Smooth muscle cell (in vitro differentiated cells): ENCODE measurements around the gene USP10. TPM values are rescaled to one million over a fixed set of nuclear protein-coding genes. Genes with fewer than 3 reads are reported as not detected.

Experiments used
- DNase-seq: peaks from one replicate; lab custom pipeline; 2025; ENCODE audit not compliant: unreplicated experiment; lab: John Stamatoyannopoulos, UW
- H2AFZ ChIP-seq: fragments of 200-600 bp; sonication (generic); 2 replicates; pipeline ENCODE4 v1.6.0; 2016; ENCODE audit warnings: antibody characterized with exemption, low read depth, mild to moderate bottlenecking
- H3F3A ChIP-seq: fragments of 200-600 bp; sonication (generic); 2 replicates; pipeline ENCODE4 v1.6.0; 2017; ENCODE audit warnings: antibody characterized with exemption, low read depth
- H3K27ac ChIP-seq: fragments of 200-600 bp; sonication (generic); 2 replicates; pipeline ENCODE4 v1.5.1; 2016; ENCODE audit warnings: low read depth, mild to moderate bottlenecking
- H3K27me3 ChIP-seq: fragments of 200-600 bp; sonication (generic); 2 replicates; pipeline ENCODE4 v1.6.1; 2016; ENCODE audit warnings: low read depth, mild to moderate bottlenecking
- H3K36me3 ChIP-seq: fragments of 200-600 bp; sonication (generic); 2 replicates; pipeline ENCODE4 v1.5.1; 2016; ENCODE audit warnings: low read depth
- H3K4me1 ChIP-seq: fragments of 200-600 bp; sonication (generic); 2 replicates; pipeline ENCODE4 v1.5.1; 2016; ENCODE audit warnings: low read depth
- H3K4me2 ChIP-seq: fragments of 200-600 bp; sonication (generic); 2 replicates; pipeline ENCODE4 v1.6.0; 2016; ENCODE audit warnings: mild to moderate bottlenecking
- H3K4me3 ChIP-seq: fragments of 200-600 bp; sonication (generic); 2 replicates; pipeline ENCODE4 v1.5.1; 2016; ENCODE audit warnings: mild to moderate bottlenecking
- H3K79me2 ChIP-seq: fragments of 200-600 bp; sonication (generic); 2 replicates; pipeline ENCODE4 v1.6.0; 2016; ENCODE audit warnings: low read depth, mild to moderate bottlenecking
- H3K9ac ChIP-seq: fragments of 200-600 bp; sonication (generic); 2 replicates; pipeline ENCODE4 v1.6.0; 2016; ENCODE audit warnings: low read depth
- H3K9me3 ChIP-seq: fragments of 200-600 bp; sonication (generic); replicated peaks from 2 replicates; pipeline ENCODE4 v1.5.1; 2016; ENCODE audit warnings: low read depth
- H4K20me1 ChIP-seq: fragments of 200-600 bp; sonication (generic); 2 replicates; pipeline ENCODE4 v1.6.0; 2016; ENCODE audit warnings: low read depth
- WGBS: methylation state at CpG from one replicate; pipeline ENCODE4 v1.1.7; 2016; ENCODE audit warnings: low lambda C conversion rate; 5-methylcytosine and 5-hydroxymethylcytosine counted together
- polyA plus RNA-seq: library from polyadenylated mRNA; unstranded; fragments of >200 nt; fragmentation: Nextera tagmentation; extraction: Ambion mirVana; gene quantifications from 2 replicates; pipeline ENCODE4 v1.2.1, GENCODE V29; 2016
- total RNA-seq: library from RNA; depleted of rRNA; stranded (reverse); fragments of >200 nt; gene quantifications from 2 replicates; pipeline ENCODE4 v1.2.3, GENCODE V29; 2014
- TF ChIP-seq, protein P1 (sequence below): fragments of 200-600 bp; sonication (generic); IDR thresholded peaks from 2 replicates; pipeline ENCODE4 v1.5.1; 2017; ENCODE audit warnings: borderline replicate concordance, mild to moderate bottlenecking, antibody characterized with exemption; ENCODE audit not compliant: insufficient read depth, poor library complexity, severe bottlenecking

Gene USP10
- total and polyA plus RNA-seq, 2 experiments from 2014 or later, result 52.5 to 56.1 TPM

DNA sequence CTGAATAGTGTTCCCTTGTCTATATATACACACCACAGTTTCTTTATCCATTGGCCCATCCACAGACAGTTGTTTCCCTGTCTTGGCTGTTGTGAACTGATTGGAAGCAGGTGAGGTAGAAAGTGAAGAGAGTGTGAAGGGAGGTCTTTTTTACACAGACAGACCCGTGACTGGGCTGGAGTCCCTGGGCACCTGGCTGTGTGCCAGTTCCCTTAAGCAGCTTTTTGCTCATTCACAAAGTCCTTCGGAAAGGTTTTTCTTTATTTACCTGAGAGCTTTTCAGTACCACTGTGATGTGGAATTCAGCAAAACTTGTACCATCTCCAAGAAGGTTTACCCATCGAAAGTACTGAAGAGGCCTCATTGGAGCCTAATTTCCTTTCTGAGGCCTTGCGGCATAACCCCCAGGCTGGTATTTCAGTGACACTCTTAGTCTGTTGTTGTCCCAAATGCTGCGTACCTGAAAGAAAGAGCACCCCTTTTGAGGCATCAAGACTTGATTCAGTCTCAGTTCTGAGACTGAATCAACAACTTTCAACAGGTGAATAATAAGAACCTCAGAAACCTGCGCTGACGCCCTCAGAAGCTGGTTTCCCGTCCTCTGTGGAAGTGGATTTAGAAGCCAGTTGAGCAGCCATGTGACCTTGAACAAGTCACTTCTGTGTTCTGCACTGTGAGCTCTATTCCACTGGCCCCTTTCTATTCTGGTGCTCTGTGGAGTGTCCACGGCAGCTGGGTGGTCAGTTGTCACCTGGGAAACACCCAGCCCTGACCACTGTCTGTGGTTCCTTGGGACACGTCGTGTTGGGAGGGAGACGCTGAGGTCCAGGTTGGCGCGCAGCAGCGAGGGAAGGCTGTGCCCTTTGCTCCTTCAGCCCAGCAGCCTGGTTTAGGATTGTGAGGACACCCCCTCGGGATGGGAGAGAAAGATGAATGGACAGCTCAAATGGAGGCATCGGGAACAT, 66.1 kb downstream of the USP10 start:
- peaks cover 16% of the 10 kb centered on the region for H3K36me3 ChIP-seq
- no peak overlapping the region for H3K27ac ChIP-seq

DNA sequence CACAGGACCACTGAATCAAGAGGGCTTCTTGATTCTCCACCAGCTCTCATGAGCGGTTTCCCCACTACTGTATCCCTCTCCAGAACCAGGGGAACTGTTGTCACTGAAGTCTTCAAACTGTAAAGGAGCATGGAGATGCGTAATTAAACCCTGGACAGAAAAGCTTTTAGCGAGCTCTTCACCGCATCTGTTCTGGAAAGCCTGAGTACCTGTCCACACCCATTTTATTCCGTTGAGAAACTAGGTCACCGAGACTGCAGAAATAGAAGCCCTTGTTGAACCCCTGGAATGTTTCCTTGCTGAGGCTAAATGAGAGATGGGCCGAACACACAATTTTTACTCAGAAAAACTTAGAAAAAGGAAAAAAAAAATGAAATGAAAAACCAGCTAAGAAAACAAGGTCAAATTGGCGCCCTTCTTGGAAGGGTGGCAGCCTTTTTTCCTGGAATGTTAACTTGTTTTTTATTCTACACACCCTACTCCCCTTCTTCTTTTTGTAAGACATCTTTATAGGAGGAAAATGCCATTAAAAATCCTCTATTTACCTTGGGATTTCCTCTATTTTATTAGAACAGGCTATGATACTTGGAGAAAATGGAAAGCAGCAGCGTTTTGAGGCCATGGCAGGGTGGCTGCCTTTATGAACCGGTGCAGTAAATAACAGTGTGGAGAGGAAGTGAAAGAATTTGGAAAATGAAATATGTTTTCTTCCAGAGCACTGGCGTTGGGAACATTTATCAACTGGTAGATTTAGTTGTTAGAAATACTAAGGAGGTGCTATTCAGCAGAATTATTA, 67.4 kb downstream of the USP10 start:
- Histone ChIP-seq H3F3A (no peaks in the 10 kb centered on the region), H2AFZ (no peak overlapping the region), H3K9me3 (no peaks in the 10 kb centered on the region), H3K9ac (no peak overlapping the region), H4K20me1 (peaks cover 28% of the 10 kb centered on the region), H3K4me1 (no peaks in the 10 kb centered on the region), H3K79me2 (peaks cover 17% of the 10 kb centered on the region), H3K36me3 (peaks cover 16% of the 10 kb centered on the region), H3K27me3 (no peaks in the 10 kb centered on the region), H3K4me2 (no peak overlapping the region), H3K4me3 (no peak overlapping the region), H3K27ac (no peak overlapping the region)
- TF ChIP-seq, protein P1, sequence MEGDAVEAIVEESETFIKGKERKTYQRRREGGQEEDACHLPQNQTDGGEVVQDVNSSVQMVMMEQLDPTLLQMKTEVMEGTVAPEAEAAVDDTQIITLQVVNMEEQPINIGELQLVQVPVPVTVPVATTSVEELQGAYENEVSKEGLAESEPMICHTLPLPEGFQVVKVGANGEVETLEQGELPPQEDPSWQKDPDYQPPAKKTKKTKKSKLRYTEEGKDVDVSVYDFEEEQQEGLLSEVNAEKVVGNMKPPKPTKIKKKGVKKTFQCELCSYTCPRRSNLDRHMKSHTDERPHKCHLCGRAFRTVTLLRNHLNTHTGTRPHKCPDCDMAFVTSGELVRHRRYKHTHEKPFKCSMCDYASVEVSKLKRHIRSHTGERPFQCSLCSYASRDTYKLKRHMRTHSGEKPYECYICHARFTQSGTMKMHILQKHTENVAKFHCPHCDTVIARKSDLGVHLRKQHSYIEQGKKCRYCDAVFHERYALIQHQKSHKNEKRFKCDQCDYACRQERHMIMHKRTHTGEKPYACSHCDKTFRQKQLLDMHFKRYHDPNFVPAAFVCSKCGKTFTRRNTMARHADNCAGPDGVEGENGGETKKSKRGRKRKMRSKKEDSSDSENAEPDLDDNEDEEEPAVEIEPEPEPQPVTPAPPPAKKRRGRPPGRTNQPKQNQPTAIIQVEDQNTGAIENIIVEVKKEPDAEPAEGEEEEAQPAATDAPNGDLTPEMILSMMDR, result no peak
- DNase-seq, result no peak
- 84% methylated on average over 11 of the region's 11 CpGs for WGBS

More for the DNA sequence above, 66.1 kb downstream of the USP10 start:
- Histone ChIP-seq H3K4me1 (no peaks in the 10 kb centered on the region), H3K4me2 (no peak overlapping the region), H4K20me1 (peaks cover 19% of the 10 kb centered on the region), H3K4me3 (no peak overlapping the region), H3F3A (peaks cover 4% of the 10 kb centered on the region), H2AFZ (no peak overlapping the region), H3K27me3 (no peaks in the 10 kb centered on the region), H3K9ac (no peak overlapping the region), H3K79me2 (peaks cover 10% of the 10 kb centered on the region), H3K9me3 (no peaks in the 10 kb centered on the region)
- DNase-seq, result no peak
- WGBS, result 96% methylated on average over 17 of the region's 17 CpGs
- TF ChIP-seq, protein P1, result no peak

DNA sequence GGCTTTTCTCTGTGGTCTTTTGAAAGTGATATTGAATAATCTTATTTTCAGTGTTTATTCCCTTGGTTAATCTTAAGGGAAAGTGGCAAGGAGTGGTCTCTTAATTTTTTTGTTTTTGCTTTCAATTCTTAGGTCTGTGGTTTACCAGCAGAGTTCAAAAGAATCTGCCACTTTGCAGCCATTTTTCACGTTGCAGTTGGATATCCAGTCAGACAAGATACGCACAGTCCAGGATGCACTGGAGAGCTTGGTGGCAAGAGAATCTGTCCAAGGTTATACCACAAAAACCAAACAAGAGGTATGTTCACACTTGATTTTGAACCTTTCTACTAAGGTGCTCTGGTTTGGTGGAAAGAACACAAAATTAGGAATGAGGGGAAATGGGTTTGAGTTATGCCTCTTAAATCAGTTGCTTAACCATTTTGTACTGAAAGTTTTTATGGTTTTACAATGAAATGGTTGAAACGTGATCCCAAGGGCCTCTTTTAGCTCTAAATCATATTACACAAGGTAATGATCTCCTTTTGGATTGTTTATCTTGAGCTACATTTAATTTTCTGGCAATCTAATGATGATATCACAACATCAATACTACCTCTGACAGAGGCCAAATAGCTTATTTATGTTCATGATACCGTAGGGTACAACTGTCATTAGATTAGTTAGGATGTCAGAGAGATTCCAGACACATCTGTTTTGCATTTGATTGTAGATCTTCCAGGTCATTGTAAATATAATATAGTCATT, 68.4 kb downstream of the USP10 start:
- H3K4me1 ChIP-seq, result no peaks in the 10 kb centered on the region
- no peaks in the 10 kb centered on the region for H3K9me3 ChIP-seq
- H4K20me1 ChIP-seq, result peaks cover 25% of the 10 kb centered on the region
- no peak overlapping the region for H3K4me3 ChIP-seq
- no peak overlapping the region for H3K27ac ChIP-seq
- no peak overlapping the region for H2AFZ ChIP-seq
- no peak overlapping the region for H3K4me2 ChIP-seq
- no peaks in the 10 kb centered on the region for H3F3A ChIP-seq
- DNase-seq, result no peak
- peaks cover 12% of the 10 kb centered on the region for H3K36me3 ChIP-seq
- peaks cover 17% of the 10 kb centered on the region for H3K79me2 ChIP-seq
- TF ChIP-seq, protein P1, result no peak
- no peak overlapping the region for H3K9ac ChIP-seq
- WGBS, result 87% methylated on average over 4 of the region's 4 CpGs
- no peaks in the 10 kb centered on the region for H3K27me3 ChIP-seq
